ENCODE measurements around the gene GGNBP2.

GGNBP2 gene

DNA sequence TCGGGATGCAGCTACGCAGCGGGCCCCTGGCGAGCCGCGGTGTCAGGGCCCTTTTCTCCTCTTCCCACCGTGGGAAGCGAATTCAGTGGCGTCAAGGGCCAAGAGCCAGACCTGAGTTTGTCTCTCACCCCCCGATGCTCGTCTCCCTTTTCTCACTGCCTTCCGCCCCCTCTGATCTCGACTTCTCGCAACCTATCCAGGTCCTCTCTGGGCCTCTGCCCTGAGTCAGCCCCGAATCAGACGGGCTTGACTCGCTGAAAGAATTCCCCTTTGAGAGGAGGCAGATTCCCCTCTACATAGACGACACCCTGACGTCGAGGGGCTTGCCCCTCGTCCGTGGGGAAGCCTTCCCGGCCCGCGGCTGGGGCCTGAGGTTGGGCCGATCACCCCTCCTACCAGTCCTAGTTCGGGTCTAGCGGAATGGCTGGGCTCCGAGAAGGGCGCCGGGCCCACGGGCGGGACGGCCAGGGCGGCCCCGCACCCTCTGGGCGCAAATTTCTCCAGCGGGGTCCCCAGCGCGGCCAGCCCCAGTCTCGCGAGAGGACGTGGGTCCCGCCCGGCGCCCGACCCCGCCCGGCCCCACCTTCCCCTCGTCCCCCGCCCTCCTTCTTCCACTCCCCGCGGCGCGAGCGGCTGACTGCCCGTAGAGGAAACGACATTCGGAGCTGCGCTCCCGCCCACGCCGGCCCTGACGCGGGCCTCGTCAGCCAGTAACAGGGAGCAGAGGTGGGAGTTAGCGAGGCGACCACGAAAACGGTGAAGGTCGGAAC lies at the start of gene GGNBP2:
GGNBP2 (plus strand) TSS at position 613 of the 770 bp plus-strand sequence. CDS start 806 bp downstream, outside the sequence.
- H3K27me3 Mint-ChIP-seq (ENCODE audit: low read depth), result no peaks in the 10 kb centered on the region
- no peaks in the 10 kb centered on the region for H3K9me3 Mint-ChIP-seq
- peak within 1 kb of the TSS; percentile 96 to 100 (median 97) for H3K4me3 Mint-ChIP-seq
- H3K36me3 Mint-ChIP-seq (ENCODE audit: low read depth), result peaks cover 10% of the 10 kb centered on the region
- H3K27ac Mint-ChIP-seq, result peak within 1 kb of the TSS; percentile 100
- H3K4me1 Mint-ChIP-seq, result peaks cover 26% of the 10 kb centered on the region
- TF ChIP-seq, protein P1, sequence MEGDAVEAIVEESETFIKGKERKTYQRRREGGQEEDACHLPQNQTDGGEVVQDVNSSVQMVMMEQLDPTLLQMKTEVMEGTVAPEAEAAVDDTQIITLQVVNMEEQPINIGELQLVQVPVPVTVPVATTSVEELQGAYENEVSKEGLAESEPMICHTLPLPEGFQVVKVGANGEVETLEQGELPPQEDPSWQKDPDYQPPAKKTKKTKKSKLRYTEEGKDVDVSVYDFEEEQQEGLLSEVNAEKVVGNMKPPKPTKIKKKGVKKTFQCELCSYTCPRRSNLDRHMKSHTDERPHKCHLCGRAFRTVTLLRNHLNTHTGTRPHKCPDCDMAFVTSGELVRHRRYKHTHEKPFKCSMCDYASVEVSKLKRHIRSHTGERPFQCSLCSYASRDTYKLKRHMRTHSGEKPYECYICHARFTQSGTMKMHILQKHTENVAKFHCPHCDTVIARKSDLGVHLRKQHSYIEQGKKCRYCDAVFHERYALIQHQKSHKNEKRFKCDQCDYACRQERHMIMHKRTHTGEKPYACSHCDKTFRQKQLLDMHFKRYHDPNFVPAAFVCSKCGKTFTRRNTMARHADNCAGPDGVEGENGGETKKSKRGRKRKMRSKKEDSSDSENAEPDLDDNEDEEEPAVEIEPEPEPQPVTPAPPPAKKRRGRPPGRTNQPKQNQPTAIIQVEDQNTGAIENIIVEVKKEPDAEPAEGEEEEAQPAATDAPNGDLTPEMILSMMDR (IDR thresholded peaks at IDR 0.05; ENCODE audit: unreplicated experiment in 3 of 3), result no peak

- H3K4me1 Mint-ChIP-seq, result peaks cover 21% of the 10 kb centered on the region
- no peaks in the 10 kb centered on the region for H3K27me3 Mint-ChIP-seq (ENCODE audit: low read depth)
- TF ChIP-seq, protein P1 (IDR thresholded peaks at IDR 0.05; ENCODE audit: unreplicated experiment in 3 of 3), result no peak
- no peaks in the 10 kb centered on the region for H3K9me3 Mint-ChIP-seq
- no peak overlapping the region for H3K4me3 Mint-ChIP-seq
- H3K27ac Mint-ChIP-seq, result peak overlapping the region in 1 of 3 experiments; percentile 37
- H3K36me3 Mint-ChIP-seq (ENCODE audit: low read depth), result peaks cover 64% of the 10 kb centered on the region
Observed at GRCh38 chr17:36495076-36495578, 49.6 kb upstream of the GGNBP2 start.

- Mint-ChIP-seq H3K27me3 (ENCODE audit: low read depth) (no peaks in the 10 kb centered on the region), H3K27ac (peak overlapping the region; percentile 20 to 75 (median 53)), H3K4me1 (peaks cover 21% of the 10 kb centered on the region), H3K4me3 (no peak overlapping the region), H3K36me3 (ENCODE audit: low read depth) (peaks cover 58% of the 10 kb centered on the region), H3K9me3 (no peaks in the 10 kb centered on the region)
- TF ChIP-seq, protein P1 (IDR thresholded peaks at IDR 0.05; ENCODE audit: unreplicated experiment in 3 of 3), result no peak
Observed at GRCh38 chr17:36496018-36496789, 48.5 kb upstream of the GGNBP2 start.

DNA sequence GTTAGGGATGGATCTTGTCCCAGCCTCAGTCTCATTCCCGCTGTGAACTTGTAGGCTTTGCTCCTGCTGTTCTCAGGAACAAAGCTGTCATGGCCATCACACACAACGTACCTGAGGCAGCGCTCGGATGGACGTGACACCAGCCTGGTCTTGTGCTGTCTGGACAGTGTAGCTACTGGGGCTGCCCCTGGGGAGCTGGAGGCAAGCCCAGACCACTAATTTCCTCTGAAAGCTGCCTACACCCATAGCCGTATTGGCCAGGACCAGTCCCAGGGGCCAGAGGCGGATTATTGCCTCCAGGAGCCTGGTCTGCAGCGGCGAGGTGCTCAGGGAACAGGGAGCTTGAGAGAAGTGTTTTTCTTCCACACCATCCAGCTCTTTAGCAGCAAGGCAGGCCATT lies 46.6 kb upstream of the GGNBP2 start:
- Mint-ChIP-seq H3K4me1 (peaks cover 21% of the 10 kb centered on the region), H3K36me3 (ENCODE audit: low read depth) (peaks cover 48% of the 10 kb centered on the region), H3K27me3 (ENCODE audit: low read depth) (no peaks in the 10 kb centered on the region), H3K4me3 (no peak overlapping the region), H3K27ac (no peak overlapping the region), H3K9me3 (no peaks in the 10 kb centered on the region)
- TF ChIP-seq, protein P1 (IDR thresholded peaks at IDR 0.05; ENCODE audit: unreplicated experiment in 3 of 3), result no peak

DNA sequence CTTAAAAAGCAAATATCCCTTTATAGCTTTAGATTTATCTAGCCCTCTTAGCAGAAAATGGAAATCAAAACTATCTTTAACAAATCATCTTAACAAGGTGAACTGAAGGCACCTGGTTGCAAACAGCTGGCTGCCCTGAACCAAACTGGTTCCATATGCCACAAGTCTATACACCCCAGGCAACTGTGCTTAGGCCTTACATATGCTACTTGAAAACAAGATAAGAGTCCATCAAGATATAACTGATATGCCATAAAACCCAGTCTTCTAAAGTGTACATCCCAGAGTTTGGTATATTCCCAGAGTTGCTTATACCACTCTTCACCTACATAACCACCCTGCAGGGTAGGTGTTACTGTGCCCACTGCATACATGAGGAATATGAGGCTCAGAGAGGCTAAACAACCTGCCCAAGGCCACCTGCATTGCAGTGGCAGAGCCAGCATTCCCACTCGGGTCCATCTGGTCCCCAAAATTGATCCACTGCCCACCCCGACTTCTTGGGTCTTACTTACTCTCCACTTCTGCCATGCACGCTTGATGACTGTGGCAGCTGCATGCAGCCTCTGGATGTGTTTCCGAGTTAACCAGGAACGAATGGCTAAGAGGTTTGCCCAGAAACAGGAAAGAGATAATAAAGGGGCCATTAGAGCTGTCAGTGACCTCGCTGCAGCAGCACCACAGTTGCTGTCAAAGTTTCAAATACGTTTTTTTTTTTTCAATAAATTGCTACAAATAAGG lies 46.0 kb upstream of the GGNBP2 start:
- H3K36me3 Mint-ChIP-seq (ENCODE audit: low read depth), result peaks cover 48% of the 10 kb centered on the region
- TF ChIP-seq, protein P1 (IDR thresholded peaks at IDR 0.05; ENCODE audit: unreplicated experiment in 3 of 3), result no peak
- H3K27me3 Mint-ChIP-seq (ENCODE audit: low read depth), result no peaks in the 10 kb centered on the region
- no peak overlapping the region for H3K4me3 Mint-ChIP-seq
- H3K9me3 Mint-ChIP-seq, result no peaks in the 10 kb centered on the region
- no peak overlapping the region for H3K27ac Mint-ChIP-seq
- peaks cover 21% of the 10 kb centered on the region for H3K4me1 Mint-ChIP-seq

Data from nephron (organoid).